ENCODE results near the gene OR2AT4. TPM values are rescaled to one million over a fixed set of nuclear protein-coding genes. Genes with fewer than 3 reads are reported as not detected.

Gene OR2AT4
- total and polyA plus RNA-seq, 5 donors = not detected

Other genes with a start within 250 kb of the OR2AT4 start
- 10 to 100 TPM in 2 of 4 donors, 1 to 10 TPM in 2; 6.3 to 15.2 (median 11.3) TPM for gene XRRA1, start 147.8 kb downstream of the OR2AT4 start, total RNA-seq
- 2.4 TPM for gene XRRA1, start 147.8 kb downstream of the OR2AT4 start, polyA plus RNA-seq
- gene SPCS2, start 147.6 kb downstream of the OR2AT4 start, total RNA-seq = 100 to 1,000 TPM in 3 of 4 donors, 10 to 100 TPM in 1; 91.5 to 127 (median 118) TPM
- gene SPCS2, start 147.6 kb downstream of the OR2AT4 start, polyA plus RNA-seq = 125 TPM
- gene NEU3, start 107.9 kb downstream of the OR2AT4 start, total RNA-seq = 1 to 10 TPM; 3.6 to 7.2 (median 4.9) TPM
- gene NEU3, start 107.9 kb downstream of the OR2AT4 start, polyA plus RNA-seq = 5.2 TPM
- 10 to 100 TPM; 23.0 to 40.7 (median 27.6) TPM for gene SLCO2B1, start 54.2 kb upstream of the OR2AT4 start, total RNA-seq
- 5.1 TPM for gene SLCO2B1, start 54.2 kb upstream of the OR2AT4 start, polyA plus RNA-seq
- under 1 TPM in 3 of 4 donors, not detected in 1; 0.09 to 0.25 (median 0.09) TPM for gene TPBGL, start 143.9 kb upstream of the OR2AT4 start, total RNA-seq
- gene TPBGL, start 143.9 kb upstream of the OR2AT4 start, polyA plus RNA-seq = 0.05 TPM